Effector CD8-positive, alpha-beta T cell (primary cell): ENCODE measurements around the gene TMEM37.

Experiments used
- DNase-seq: peaks from one replicate; lab custom pipeline; 2025; lab: John Stamatoyannopoulos, UW

Gene TMEM37

DNA sequence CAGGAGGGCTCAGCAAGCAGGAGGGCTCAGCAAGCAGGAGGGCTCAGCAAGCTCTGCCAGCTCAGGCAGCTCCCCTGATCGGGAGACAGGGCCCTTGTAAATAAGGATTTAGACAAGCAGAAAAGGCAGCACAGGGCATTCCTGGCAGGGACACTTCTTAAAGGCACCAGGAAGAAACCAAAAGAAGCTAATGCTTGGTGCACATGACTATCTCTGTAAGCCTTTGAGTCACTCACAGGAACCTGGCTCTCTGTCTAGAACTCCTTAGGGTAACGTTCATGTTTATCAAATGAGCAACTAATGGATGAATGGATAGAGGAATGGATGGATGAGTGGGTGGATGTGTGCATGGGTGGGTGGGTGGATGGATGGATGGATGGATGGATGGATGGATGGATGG, 28.4 kb downstream of the TMEM37 start:
- DNase-seq: no peak

DNA sequence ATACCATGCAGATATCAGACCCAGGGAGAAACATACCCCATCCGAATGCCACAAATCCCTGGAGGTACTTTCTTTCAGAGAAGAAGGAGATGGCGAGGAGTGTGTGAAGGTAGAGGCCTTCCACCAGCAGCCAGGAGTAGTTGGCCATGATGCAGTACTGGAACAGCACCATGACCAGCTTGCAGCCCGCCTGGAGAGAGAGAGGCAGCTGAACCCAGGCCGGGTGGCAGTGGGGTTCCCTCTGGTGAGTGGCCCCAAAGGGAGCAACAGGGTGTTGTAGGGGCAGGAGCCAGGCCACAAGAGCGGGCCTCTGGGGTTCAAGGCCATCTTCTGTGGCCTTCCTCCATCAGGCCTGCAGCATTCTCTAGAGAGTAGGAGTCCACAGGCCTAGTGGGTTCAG, 30.2 kb downstream of the TMEM37 start:
- DNase-seq: no peak

DNA sequence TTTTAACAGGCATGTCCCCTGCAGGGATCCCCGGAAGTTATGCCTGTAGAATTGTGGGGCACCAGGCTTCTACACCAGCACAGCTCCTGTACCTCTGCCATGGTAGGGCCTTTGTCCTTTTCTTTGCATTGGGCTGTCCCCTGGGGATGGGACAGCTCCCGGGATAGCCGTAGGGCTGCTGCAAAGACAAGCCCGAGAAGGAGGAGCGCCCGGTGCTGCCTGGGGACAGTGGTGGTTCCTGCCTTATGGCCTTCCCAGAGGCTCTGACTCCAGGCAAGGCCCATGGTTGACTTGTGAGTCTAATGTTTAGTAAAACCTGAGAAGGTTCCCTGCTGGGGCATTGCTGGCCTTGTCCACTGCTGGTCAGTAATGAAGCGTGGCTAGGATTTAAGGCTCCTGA, 30.9 kb downstream of the TMEM37 start:
- DNase-seq: no peak

DNA sequence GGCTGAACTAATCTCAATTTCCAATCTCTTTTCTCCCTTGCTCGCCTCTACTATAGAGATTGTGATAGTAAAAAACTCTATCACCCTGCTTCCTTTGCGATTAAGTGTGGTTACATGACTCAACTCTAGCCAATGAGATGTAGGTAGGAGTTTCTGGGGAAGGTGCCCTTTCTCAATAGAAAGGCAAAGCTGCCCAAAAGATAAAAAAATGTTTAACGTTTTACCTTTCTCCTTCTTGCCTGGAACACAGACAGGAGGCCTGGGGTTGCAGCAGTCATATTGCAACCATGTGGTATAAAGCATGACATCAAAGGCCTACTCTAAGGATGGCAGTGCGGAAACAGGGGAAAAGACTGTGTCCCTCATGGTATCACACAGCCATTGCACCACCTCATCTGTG, 31.5 kb downstream of the TMEM37 start:
- DNase-seq: no peak

DNA sequence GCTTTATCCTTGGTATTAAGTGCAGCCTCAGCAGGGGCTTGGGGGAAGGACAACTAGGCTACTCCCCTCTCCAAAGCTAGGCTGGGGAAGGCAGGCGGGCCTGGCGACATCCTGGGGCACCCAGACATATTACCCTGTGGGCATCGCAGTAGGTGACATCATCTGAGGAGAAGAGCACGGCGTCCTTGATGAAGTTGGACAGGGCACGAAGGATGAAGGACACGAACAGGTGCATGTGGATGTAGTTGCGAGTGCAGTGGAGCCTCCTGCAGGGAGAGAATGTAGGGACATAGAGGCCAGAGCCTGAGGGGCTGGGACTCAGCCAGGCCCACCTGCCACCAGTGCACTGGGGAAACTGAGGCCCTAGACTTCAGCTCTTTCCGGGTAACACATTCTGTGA, 32.3 kb downstream of the TMEM37 start:
- no peak for DNase-seq

DNA sequence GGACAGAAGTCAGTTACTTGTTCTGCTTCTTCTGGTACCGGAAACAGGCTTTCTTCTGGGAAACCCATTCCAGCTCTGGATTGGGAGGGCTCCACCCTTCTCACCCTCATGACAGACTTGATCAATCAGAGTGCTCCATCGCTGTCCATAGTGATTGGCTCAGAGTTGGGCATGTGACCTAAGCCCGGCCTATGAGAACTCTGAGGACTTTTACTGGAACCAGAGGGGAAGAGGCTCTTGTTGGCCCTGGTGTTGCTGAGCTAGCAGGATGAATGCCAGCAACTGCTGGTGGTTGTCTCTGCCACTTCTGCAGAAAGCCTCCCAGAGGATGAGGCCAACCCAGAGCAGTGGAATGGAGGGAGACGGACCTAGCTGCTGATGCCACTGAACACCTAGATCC, 33.3 kb downstream of the TMEM37 start:
- no peak for DNase-seq

DNA sequence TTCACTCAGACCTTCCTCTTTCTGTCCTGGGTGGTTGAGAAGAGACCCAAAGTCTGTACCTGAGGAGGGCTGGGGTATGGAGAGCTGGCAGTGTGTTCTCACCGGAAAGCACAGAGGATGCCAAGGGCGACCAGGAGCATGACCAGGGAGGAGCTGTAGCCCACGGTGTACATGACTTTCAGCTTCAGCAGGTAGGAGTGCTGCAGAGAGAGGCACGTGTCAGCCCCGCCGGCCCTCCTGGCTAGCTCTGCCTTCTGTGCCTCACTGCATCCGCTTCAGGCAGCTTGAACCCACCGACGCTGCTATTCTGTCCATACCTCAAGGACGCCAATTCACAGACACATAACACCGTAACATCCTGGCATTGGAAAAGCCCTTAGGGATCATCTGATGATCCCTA, 34.0 kb downstream of the TMEM37 start:
- DNase-seq: no peak

DNA sequence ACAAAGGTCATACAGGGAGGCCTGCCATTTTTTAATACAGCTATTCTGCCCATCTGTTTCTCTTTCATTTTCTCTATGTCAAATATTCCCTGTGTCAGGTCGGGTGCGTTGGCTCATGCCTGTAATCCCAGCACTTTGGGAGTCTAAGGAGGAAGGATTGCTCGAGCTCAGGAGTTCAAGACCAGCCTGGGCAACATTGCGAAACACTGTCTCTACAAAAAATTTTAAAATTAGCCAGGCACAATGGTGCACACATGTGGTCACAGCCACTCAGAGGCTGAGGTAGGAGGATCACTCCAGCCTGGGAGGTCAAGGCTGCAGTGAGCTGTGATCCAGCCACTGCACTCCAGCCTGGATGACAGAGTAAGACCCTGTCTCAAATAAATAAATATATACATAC, 34.7 kb downstream of the TMEM37 start:
- no peak for DNase-seq

DNA sequence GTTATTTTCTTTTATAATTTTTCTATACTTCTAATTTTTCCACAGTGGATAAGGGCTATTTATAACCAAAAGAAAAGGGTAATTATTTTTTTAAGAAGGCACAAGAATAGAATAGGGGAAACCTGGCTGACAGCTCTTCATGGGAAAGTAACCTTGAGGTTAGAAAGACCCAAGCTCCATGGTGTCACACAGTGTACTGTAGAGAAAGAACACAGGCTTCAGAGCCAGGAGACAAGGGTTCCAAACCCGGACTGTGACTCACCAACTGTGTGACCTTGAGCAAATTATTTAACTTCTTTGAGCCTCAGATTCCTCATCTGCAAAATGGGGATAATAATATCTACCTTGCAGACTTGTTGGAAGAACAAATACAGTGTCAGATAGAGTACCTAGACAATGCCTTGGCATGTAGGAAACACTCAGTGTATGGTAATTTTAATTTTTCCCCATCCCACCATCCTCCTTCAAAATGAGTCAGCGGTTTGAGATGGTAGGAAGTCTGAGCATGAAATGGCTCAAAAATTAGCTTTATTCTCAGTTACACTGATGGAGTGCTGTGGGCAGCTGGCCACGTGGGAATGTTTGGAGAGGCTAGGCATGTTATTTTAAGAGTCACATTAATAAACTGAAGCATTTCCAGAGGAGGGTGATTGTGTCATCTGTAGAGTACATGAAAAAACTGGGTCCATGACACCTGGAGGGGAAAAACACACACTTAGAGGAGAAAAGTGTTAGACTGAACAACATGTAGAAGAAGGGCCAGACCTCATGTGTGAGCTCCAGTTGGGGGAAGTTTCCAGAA, 36.7 kb downstream of the TMEM37 start:
- DNase-seq: no peak

DNA sequence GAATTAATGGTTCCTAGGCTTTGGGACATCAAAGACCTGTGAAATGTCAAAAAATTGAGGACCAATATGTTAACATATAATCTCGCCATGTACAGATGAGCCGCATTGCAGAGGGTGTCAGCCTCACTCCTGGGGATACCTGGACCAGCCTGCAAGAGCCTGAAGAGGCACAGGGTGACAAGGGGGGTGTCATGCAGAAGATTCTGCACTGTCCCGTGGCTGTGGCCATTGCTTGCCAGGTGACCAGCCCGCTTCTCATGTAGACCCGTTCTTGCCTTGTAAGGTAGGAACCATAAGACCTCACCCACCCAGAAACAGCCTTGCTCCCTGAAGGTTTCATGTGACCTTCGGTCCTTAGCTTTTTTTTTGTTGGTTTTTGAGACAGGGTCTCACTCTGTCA, 37.5 kb downstream of the TMEM37 start:
- DNase-seq: no peak

DNA sequence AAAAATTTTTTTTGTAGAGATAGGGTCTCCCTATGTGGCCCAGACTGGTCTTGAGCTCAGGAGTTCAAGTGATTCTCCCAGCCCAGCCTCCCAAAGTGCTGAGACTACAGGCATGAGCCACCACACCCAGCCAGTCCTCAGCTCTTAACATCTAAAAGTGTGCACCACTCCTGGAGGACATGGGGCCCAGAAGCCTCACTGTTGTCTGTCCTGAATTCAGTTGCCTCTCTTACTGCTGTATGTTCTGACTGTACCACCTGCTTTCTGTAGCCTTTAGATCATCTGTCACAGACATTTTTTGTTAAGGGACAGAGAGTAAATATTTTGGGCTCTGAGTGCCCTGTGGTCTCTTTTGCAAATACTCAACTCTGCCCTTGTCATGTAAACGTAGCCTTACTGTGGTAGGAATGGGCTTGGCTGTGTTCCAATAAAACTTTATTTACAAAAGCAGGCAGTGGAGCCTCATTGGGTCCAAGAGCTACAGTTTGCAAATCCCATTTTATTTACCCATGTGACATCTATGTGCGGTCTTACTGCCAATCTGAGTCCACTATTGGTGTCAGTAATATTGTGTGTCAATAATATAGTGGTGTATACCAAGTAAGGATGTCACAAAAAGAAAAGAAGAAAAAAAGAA, 38.1 kb downstream of the TMEM37 start:
- no peak for DNase-seq

DNA sequence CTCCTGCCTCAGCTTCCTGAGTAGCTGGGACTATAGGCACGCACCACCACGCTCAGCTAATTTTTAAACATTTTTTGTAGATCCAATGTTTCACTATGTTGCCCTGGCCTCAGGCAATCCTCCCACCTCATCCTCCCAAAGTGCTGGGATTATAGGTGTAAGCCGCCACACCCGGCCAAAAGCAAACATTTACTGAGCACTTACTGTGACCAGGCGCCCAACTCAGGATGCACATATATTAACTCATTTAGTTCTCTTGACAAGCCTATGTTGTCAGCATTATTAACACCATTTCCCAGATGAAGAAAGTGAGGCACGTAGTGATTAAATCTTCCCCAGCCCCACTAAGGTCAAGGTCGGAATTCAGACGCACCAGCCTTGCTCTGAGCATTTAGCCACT, 41.1 kb downstream of the TMEM37 start:
- no peak for DNase-seq

DNA sequence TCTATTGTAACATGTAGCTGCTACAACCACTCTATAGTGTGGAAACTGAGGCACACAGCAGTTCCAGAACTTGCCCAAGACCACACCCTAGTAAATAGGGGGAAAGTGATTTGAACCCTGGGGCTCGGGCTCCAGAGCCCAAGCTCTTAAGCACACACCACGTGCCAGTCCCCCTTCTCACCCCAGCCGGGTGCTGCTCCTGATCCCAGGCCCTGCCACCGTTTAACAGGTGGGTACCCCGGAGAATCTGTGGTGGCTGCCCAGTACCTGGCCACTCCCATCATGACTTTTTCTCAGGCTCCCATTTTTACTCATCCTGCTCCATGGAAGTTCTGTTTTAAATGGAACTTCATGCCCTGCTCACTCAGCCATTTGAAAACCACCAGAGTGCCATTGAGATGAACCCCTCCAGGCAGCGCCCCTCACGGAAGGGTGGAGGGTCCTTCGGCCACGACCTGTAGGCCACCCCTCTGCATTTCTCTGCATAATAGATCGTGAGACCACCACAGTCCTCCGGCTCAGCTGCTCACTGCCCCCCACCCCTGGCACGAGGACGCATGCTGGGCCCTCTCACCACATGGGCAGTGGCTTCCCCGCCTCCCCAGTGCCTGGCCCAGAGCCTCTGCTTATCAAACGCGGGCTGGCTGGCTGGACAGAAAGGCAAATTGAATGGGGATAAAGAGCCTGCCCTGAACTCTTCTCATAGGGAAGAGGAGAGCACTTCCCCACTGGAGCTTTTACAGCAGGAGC, 42.1 kb downstream of the TMEM37 start:
- no peak for DNase-seq

DNA sequence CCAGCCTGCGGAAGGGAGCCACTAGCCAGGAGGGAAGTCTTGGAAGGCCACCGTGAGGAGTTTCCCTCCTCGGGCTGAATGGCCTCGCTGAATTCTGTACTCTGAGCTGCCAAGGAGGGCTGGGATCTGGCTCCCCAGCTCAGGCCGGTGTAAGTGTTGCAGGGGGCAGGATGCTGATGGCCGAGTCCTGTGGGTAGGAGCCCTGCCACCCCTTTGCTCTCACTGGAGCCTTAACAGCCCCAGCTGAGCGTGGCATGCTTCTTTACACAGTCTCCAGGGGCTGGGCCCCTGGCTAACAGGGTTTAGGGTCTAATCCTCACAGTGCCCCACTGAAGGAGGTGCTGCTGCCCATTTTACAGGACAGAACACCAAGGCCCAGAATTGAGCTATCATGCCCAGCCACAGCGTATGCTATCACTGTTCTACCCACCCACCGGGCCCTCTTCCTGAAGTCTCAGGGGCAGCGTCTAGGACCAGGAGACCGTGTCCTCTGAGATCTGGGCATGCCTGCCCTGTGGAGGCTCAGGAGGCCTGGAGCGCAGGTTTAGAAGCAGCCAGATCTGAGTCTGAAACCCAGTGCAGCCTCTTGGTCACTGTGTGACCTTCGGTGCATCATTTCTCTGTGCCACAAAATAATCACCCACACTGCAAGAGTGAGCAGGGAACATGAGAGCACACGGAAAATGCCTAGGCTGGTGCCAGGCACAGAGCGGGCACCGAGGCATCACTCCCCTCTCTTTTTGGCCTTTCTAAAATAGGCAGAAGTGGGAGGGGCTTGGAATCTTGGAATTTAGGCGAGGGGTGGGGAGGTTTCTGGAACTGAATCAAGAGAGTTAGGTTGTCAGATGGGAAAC, 42.9 kb downstream of the TMEM37 start:
- DNase-seq: no peak

DNA sequence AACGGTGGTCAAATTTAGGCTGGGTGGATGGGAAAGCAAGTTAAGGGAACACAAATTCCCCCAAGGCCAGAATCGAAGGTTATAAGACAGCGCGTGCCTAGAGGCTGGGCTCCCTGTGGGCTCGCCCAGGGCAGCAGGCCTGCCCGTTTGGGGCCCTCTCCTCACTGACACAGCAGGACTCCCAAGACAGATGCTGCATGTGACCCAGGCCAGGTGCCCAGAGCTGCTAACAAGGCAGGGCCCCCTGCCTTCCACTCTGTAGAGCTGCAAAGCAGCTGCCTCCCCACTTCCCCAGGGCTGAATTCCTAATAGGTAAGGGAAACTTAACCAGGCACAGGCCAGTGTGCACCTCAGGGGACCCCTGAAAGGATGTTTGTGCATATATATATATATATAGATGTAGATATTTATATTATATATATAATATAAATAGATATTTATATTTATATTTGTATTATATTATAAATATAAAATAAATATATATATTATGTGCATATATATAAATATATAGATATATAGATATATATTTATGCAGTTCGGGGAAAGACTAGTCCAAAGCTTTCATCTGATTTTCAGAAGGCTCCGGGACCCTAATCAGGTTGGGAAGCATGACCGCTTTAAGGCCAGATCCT, 43.7 kb downstream of the TMEM37 start:
- DNase-seq: no peak

DNA sequence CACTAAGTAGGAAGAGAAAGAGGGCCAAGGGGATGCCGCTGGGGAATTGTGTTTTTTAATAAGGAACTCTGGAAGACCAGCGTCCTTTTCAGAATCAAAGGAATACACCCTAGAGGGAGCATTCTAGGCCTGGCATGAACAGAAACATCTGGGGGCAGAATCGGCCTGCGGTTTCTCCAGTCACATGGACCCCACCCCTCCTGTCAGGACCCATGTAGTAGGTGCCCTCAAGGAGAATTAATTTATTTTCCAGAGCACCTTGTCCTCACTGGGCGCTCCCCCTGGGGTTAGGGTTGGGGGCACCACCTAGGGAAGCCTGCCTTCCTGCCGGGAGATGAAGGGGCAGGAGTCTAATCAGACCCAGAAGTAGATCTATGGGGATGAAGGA, 44.2 kb downstream of the TMEM37 start:
- DNase-seq: no peak

DNA sequence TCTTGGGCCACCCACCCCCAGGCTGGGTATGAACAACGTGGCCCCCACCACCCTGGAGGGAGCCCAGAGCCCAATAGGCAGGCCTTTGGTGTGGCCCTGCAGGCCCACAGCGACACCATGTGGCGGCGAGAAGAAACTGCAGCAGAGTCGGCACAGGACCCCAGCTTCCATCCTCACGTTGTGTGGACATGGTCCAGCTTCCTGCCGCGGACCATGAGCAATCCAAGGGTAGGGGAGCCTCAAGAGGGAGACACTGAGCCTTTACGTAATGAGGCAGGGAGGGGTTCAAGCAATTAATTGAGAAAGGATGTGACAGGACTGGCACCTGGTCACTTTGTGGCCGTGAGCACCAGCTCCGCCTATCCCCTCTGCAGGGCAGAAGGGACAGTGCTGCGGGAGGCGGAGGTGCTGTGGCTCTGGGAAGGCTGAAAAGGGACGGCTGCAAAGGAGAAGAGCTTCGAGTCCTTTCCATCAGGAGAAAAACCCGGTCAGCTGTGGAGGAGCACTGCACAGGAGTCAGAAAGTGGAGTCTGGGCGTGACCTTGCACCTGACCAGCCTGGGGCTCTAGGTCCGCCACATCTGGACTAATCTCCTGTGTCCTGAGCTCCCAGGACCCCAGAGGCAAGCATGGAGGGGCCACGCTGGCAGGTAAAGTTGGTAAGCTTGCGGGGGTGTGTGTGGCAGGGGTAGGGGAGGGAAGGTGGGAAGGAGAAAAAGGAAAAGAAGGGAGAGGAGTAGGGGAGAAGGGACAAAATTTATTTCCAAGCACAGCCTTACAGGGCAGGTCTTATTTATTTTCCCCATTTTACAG, 44.9 kb downstream of the TMEM37 start:
- peak; percentile 6 for DNase-seq

DNA sequence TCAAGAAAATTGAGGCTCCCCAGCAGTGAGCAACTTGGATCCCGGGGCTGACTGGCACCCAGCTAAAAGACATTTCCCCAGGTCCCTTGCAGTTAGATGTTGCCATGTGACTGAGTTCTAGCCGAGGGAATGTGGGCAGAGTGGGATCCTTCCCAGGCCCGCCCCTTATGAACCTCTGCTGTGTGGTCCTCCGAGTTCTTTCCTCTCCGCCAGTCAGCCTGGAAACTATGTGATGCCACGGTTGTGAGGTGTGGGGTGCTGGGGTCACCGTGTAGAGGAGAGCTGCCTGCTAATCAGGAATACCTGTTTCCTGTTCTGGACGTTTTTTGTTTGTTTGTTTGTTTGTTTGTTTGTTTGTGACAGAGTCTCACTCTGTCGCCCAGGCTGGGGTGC, 45.5 kb downstream of the TMEM37 start:
- no peak for DNase-seq

DNA sequence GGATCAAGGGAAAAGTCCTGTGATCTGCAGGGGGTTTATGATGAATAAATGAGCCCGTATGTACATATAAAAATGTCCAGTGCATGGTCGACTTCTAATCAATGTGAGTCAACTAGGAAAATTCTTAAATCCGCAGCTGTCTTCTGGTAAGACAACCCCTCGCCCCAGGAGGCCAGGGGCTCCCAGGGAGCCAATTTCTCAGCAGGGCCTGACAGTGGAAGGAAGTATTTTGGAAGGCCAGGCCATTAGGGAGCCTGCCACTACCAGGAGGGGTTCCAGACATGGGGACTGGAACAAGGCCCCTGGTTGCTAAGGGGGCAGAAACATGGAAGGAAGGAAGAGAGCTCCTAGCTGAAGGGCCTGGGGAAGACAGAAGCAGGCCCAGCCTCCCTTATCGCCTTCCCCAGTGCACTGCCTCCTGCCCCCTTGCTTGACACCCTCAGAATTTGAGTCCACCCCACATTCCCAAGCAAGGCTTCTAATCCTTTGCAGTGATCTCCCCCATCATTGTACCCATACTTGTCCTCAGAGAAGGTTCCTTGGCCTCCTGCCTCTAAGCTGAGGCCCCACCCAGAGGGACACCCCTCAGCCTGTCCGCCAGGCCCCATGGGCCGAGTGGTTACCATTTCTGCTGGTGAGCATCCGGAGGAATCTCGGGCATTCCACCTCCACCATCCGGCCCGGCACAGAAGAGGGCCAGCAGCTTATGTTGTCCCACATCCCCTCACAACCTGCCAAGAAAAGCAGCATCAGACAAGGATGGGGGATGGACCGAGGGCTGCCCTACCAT, 46.7 kb downstream of the TMEM37 start:
- DNase-seq: no peak

DNA sequence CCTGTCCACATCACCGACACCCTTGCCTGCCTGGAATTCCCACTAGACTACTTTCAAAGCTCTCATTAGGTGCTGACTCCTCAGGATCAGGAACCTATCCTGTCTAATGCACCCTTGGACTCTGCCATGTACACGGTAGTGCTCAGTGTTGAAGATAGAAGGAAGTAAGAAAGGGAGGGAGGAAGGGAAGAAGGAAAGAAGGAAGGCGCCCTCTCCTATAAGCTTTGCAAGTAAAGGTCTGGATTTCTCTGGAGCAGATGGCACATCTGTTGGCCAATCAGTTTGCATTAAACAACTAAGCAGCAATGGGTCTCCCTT, 47.3 kb downstream of the TMEM37 start:
- no peak for DNase-seq
